AG04449 (cell line): ENCODE measurements around the gene PIK3R6.

Source experiments
- CTCF ChIA-PET: fragments of 350-600 bp; formaldehyde crosslinking; extraction: SDS; loops from one replicate; lab custom pipeline; 2021; ENCODE audit warnings: antibody characterized with exemption; lab: Yijun Ruan, JAX
- POLR2A ChIA-PET: fragments of 400-600, 350-600 bp; formaldehyde crosslinking; extraction: SDS; loops from one replicate; lab custom pipeline; 2020; ENCODE audit warnings: antibody characterized with exemption, inconsistent platforms; lab: Yijun Ruan, JAX
- DNase-seq: peaks from one replicate; pipeline ENCODE4 v3.0.0-alpha.2; 2010; ENCODE audit warnings: low read depth, low spot score
- H3K4me3 ChIP-seq: 2 replicates; pipeline ENCODE4 v1.5.1; 2011; ENCODE audit warnings: low read depth, mild to moderate bottlenecking, control low read depth, low read length
- TF ChIP-seq, protein P1 (sequence below): IDR thresholded peaks from one replicate; pipeline ENCODE4 v1.5.1; 2011; ENCODE audit warnings: mild to moderate bottlenecking, moderate library complexity, low read length, control low read depth, inconsistent platforms; ENCODE audit not compliant: insufficient read depth; ENCODE audit errors: missing control alignments

Gene PIK3R6

DNA sequence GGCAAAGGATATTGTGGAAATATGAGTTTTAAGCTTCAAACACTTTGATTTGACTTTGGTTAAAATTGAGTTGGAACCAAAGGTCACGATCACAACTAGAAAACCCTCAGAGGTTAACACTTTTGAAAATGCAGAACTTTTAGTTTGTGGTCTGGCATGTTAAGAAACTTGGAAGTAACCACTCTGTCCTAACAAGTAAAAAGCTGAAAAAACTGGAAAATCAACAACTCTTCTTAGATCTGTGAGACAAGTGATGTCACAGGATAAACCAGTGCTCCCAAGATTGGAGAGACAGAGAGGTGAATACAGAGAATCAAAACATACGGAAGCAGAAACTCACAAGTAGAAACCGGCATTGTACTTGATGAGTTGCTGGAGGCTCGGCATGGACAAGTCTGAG is 85.7 kb downstream of the PIK3R6 start:
- ChIA-PET CTCF (interaction anchor here (1.0 to 1.5 kb wide), 2 partner anchors 209 to 280 kb away, joined by 3 to 5 read pairs; no protein-coding TSS in a partner anchor), POLR2A (no interaction called here)
- DNase-seq: no peak
- TF ChIP-seq, protein P1, sequence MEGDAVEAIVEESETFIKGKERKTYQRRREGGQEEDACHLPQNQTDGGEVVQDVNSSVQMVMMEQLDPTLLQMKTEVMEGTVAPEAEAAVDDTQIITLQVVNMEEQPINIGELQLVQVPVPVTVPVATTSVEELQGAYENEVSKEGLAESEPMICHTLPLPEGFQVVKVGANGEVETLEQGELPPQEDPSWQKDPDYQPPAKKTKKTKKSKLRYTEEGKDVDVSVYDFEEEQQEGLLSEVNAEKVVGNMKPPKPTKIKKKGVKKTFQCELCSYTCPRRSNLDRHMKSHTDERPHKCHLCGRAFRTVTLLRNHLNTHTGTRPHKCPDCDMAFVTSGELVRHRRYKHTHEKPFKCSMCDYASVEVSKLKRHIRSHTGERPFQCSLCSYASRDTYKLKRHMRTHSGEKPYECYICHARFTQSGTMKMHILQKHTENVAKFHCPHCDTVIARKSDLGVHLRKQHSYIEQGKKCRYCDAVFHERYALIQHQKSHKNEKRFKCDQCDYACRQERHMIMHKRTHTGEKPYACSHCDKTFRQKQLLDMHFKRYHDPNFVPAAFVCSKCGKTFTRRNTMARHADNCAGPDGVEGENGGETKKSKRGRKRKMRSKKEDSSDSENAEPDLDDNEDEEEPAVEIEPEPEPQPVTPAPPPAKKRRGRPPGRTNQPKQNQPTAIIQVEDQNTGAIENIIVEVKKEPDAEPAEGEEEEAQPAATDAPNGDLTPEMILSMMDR: no peak
- no peak overlapping the region for H3K4me3 ChIP-seq

DNA sequence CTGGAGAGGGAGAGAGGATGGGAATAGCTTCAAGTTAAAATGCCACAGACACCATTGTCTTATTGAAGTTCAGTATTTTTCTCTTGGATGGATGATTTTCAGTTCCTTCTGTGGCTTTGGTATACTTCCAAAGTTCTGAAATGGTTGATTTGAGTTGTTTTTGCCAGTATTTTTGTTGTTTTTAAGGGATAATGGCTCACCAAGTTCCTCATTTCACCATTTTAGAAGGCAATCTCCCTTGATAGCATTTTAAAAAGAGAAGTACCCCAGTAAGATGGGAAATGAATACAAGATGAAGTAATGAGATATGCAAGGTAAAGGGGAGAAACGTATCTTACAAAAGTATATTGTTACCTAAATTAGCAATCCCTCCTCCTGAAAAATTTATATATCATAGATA is 90.6 kb downstream of the PIK3R6 start:
- H3K4me3 ChIP-seq: no peak overlapping the region
- TF ChIP-seq, protein P1: no peak
- no peak for DNase-seq
- ChIA-PET CTCF (interaction anchor here (1.0 to 2.1 kb wide), 4 partner anchors 9 to 369 kb away, joined by 3 to 18 read pairs (median 3); no protein-coding TSS in a partner anchor), POLR2A (no interaction called here)

DNA sequence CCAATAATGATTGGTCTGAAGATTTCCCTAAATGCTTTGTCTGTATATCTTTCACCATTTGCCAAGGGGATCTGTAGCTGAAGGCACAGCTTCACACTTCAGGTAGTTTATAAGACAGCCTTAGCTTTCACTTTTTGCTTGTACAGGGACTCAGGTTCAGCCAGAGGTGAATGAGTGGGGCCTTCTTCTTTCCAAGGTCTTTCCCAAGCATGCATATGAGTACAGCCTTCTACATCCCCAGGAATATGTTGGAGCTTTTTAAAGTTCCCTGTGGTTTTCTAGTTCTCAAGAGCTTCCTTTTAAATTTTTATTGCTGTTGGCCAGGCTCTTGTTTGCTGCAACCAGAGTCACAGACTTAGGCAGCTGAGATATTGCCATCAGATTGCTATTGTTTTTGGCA is 91.2 kb downstream of the PIK3R6 start:
- TF ChIP-seq, protein P1: no peak
- ChIA-PET CTCF (interaction anchor here (1.0 to 2.1 kb wide), 5 partner anchors 8 to 393 kb away, joined by 3 to 18 read pairs (median 3); no protein-coding TSS in a partner anchor), POLR2A (no interaction called here)
- DNase-seq: no peak
- H3K4me3 ChIP-seq: no peak overlapping the region

DNA sequence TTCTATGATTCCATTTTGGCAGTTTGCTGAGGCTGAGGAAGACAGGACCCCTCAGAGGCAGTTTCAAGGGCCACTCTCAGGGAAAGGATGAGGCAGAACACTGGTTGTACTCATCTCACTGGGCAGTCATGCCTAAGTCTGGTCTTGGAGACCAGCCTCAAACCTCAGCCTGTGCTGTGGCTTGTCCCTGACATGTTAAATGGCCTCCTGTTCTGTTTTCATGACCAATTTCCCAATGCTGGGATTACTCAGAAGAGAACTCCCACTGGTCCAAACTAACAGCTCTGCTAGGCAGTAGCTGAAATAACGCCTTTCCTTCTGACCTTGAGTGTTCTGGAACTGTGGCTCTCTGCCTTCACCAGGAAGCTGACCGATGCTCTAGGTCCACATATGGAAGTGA is 100.7 kb downstream of the PIK3R6 start:
- no peak overlapping the region for H3K4me3 ChIP-seq
- POLR2A ChIA-PET: no interaction called here
- DNase-seq: no peak
- TF ChIP-seq, protein P1: no peak
- CTCF ChIA-PET: interaction anchor here (0.9 to 2.2 kb wide), 3 partner anchors 10 to 21 kb away, joined by 5 to 9 read pairs (median 8); no protein-coding TSS in a partner anchor

DNA sequence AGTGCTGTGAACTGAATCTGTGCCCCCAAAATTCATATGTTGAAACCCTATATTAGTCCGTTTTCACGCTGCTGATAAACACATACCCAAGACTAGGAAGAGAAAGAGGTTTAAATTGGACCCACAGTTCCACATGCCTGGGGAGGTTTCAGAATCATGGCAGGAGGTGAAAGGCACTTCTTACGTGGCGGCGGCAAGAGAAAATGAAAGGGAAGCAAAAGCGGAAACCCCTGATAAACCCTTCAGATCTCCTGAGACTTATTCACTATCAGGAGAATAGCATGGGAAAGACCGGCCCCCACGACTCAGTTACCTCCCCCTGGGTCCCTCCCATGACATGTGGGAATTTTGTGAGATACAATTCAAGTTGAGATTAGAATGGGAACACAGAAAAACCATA is 105.5 kb downstream of the PIK3R6 start:
- POLR2A ChIA-PET: no interaction called here
- CTCF ChIA-PET: interaction anchor here (1.1 to 1.6 kb wide), 3 partner anchors 15 to 133 kb away, joined by 3 to 5 read pairs (median 3); no protein-coding TSS in a partner anchor
- no peak overlapping the region for H3K4me3 ChIP-seq
- no peak for DNase-seq
- TF ChIP-seq, protein P1: no peak

DNA sequence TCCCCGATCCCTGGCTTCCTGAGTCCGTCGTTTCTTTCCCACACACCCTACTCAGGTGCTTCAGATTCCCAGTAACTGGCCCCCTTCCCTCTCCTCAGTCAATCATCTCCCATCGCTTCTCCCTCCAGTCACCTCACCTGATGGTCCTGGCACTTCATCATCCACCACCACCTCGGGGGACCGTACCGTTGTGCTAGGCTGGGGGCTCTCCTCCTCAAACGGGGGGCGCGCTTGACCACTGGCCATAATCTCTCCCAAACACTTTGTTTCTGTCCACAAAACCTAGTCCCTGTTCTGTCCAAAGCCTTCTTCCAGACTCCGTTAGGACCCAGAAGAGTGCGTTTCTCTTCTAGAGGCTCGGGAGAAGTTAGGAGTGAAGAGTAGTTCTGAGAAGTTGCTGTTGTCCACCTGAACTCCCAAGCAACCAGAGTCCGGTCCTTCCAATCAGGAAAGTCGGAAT is 109.3 kb downstream of the PIK3R6 start, which contains the start of gene SPDYE4:
Gene SPDYE4 (minus strand): TSS at position 410 of the 460 bp plus-strand sequence. CDS start 164 bp downstream, at position 246.
- POLR2A ChIA-PET: no interaction called here

More for the DNA sequence above, 109.3 kb downstream of the PIK3R6 start, which contains the start of gene SPDYE4:
- no peak within 1 kb of the TSS for H3K4me3 ChIP-seq
- CTCF ChIA-PET: interaction anchor here (1.8 to 2.7 kb wide), 2 partner anchors 12 to 136 kb away, joined by 10 to 13 read pairs; no protein-coding TSS in a partner anchor
- TF ChIP-seq, protein P1: no peak
- no peak for DNase-seq
